HEK293T (cell line): Measurements from ENCODE around the gene ZNF705A.
"Not testable (repeated sequence)": the region's sequence is repeated elsewhere in the genome, so short reads cannot be mapped to it uniquely, and the experiment has no call there.

ENCODE experiments used
- BHLHE40 ChIP-seq: fragments of 450-650 bp; IDR thresholded peaks from 2 replicates; pipeline ENCODE4 v1.6.1; 2016; ENCODE audit warnings: mild to moderate bottlenecking, moderate library complexity, borderline replicate concordance
- NFRKB ChIP-seq: fragments of 450-650 bp; IDR thresholded peaks from 2 replicates; pipeline ENCODE4 v1.6.1; 2016; ENCODE audit warnings: mild to moderate bottlenecking, moderate library complexity

- not testable (repeated sequence) for TF ChIP-seq BHLHE40, NFRKB
Observed at GRCh38 chr12:8229486-8229885, 72.7 kb downstream of the ZNF705A start.
